Tibial nerve (tissue), 4 donors: Measurements from ENCODE around the gene MZT2A. TPM values are rescaled to one million over a fixed set of nuclear protein-coding genes. Genes with fewer than 3 reads are reported as not detected.
"Not testable (repeated sequence)": the region's sequence is repeated elsewhere in the genome, so short reads cannot be mapped to it uniquely, and the experiment has no call there.

Source experiments
- DNase-seq, 2 donors: peaks; one replicate each; pipeline ENCODE4 v3.0.0-alpha.2; 2019; ENCODE audit warnings: low spot score in 2 of 2
- H3K27ac ChIP-seq, 4 donors: fragments of 200-600 bp; sonication (generic) in 3 of 4; one replicate each; pipeline ENCODE4 v1.5.1; 2017 to 2019; ENCODE audit warnings: mild to moderate bottlenecking in 1 of 4
- H3K27me3 ChIP-seq, 2 donors: fragments of 200-600 bp; sonication (generic) in 1 of 2; one replicate each; pipeline versions ENCODE4 v1.5.1 to v1.6.0; 2017 to 2019
- H3K36me3 ChIP-seq, 3 donors: fragments of 200-600 bp; sonication (generic); one replicate each; pipeline ENCODE4 v1.5.1; 2018 to 2019
- H3K4me1 ChIP-seq, 4 donors: fragments of 200-600 bp; sonication (generic) in 3 of 4; one replicate each; pipeline ENCODE4 v1.5.1; 2017 to 2019
- H3K4me3 ChIP-seq, 4 donors: fragments of 200-600 bp; sonication (generic) in 3 of 4; one replicate each; pipeline ENCODE4 v1.5.1; 2017 to 2019; ENCODE audit warnings: mild to moderate bottlenecking in 1 of 4, moderate library complexity in 1 of 4
- H3K9me3 ChIP-seq, 4 donors: fragments of 200-600 bp; sonication (generic) in 3 of 4; one replicate each; pipeline ENCODE4 v1.5.1; 2017 to 2019
- EP300 ChIP-seq, 2 donors: sonication (generic); formaldehyde crosslinking; IDR thresholded peaks; one replicate each; pipeline ENCODE4 v1.6.1; 2017; ENCODE audit warnings: antibody characterized with exemption in 2 of 2, mild to moderate bottlenecking in 1 of 2
- POLR2A ChIP-seq, 2 donors: fragments of 450-650 bp; IDR thresholded peaks; one replicate each; pipeline ENCODE4 v1.6.1; 2017; ENCODE audit warnings: antibody characterized with exemption in 2 of 2, mild to moderate bottlenecking in 2 of 2, moderate library complexity in 2 of 2
- WGBS, 2 donors: methylation state at CpG; one replicate each; pipeline ENCODE4 v1.1.5; 2018; 5-methylcytosine and 5-hydroxymethylcytosine counted together
- total RNA-seq, 4 donors: library from RNA; depleted of rRNA; stranded (reverse); fragments of >200 nt; gene quantifications; one replicate each; pipeline ENCODE4 v1.1.0, GENCODE V29; 2016
- TF ChIP-seq, protein P1 (sequence below), 5 experiments: fragments of 200-600 bp in 3 of 5; fragments of 450-650 bp in 2 of 5; sonication (generic) in 3 of 5; IDR thresholded peaks; one replicate each; pipeline ENCODE4 v1.5.1; 2016 to 2019; ENCODE audit warnings: antibody characterized with exemption in 5 of 5, mild to moderate bottlenecking in 3 of 5, moderate library complexity in 2 of 5

MZT2A gene
- total RNA-seq, 4 donors from 2014 or later: 73.5 to 143 (median 114) TPM

GRCh38 chr2:131475831-131476230, 16.4 kb downstream of the MZT2A start, which contains the start of gene TUBA3D:
TSS of gene TUBA3D (plus strand) at chr2:131476119. CDS start at chr2:131476200, 81 bp downstream.
- H3K9me3 ChIP-seq: no peaks in the 10 kb centered on the region
- H3K4me3 ChIP-seq: no peak within 1 kb of the TSS
- H3K36me3 ChIP-seq: peaks cover 0 to 22% (median 0%) of the 10 kb centered on the region in 3 donors
- H3K27me3 ChIP-seq: no peaks in the 10 kb centered on the region
- WGBS, 2 donors: 94 to 96% methylated on average over 19 to 27 of the region's 27 CpGs
- H3K4me1 ChIP-seq: no peaks in the 10 kb centered on the region
- no peak within 1 kb of the TSS for H3K27ac ChIP-seq
- DNase-seq: no peak
- TF ChIP-seq POLR2A (IDR thresholded peaks at IDR 0.05) (no peak), EP300 (IDR thresholded peaks at IDR 0.05) (no peak)
- TF ChIP-seq, protein P1, sequence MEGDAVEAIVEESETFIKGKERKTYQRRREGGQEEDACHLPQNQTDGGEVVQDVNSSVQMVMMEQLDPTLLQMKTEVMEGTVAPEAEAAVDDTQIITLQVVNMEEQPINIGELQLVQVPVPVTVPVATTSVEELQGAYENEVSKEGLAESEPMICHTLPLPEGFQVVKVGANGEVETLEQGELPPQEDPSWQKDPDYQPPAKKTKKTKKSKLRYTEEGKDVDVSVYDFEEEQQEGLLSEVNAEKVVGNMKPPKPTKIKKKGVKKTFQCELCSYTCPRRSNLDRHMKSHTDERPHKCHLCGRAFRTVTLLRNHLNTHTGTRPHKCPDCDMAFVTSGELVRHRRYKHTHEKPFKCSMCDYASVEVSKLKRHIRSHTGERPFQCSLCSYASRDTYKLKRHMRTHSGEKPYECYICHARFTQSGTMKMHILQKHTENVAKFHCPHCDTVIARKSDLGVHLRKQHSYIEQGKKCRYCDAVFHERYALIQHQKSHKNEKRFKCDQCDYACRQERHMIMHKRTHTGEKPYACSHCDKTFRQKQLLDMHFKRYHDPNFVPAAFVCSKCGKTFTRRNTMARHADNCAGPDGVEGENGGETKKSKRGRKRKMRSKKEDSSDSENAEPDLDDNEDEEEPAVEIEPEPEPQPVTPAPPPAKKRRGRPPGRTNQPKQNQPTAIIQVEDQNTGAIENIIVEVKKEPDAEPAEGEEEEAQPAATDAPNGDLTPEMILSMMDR (IDR thresholded peaks at IDR 0.05): no peak

- H3K36me3 ChIP-seq: peaks cover 0 to 16% (median 0%) of the 10 kb centered on the region in 3 donors
- H3K27ac ChIP-seq, H3K27me3 ChIP-seq, H3K4me3 ChIP-seq, H3K9me3 ChIP-seq, H3K4me1 ChIP-seq, DNase-seq: not testable (repeated sequence)
- 83 to 94% methylated on average over 2 of the region's 2 CpGs for WGBS, 2 donors
Observed at GRCh38 chr2:131473266-131473665, 18.9 kb downstream of the MZT2A start.

DNA sequence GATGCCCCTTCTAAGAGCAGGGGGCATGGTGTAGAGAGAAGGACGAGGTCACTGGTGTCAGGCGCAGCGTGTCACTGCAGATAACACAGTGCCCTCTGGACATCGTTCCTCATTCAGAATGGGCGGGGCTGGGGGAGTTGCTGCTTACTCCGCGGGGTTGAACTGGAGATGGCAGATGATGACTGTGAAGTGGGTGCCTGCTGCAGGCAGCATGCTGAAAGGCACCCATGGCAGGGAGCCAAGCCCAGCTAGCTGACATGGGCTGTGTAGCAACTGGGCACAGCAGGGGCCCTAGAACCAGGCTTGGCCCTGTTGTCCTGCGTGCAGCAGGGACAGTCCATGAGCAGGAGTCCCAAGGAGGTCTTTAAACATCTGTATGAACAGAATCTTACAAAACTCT, 20.6 kb downstream of the MZT2A start:
- not testable (repeated sequence) for H3K4me1 ChIP-seq, H3K4me3 ChIP-seq, H3K9me3 ChIP-seq, DNase-seq, H3K27ac ChIP-seq, H3K27me3 ChIP-seq
- WGBS, 2 donors: 64 to 93% methylated on average over 4 to 5 of the region's 8 CpGs
- peaks cover 0 to 16% (median 0%) of the 10 kb centered on the region in 3 donors for H3K36me3 ChIP-seq

GRCh38 chr2:131470944-131471343, 21.3 kb downstream of the MZT2A start:
- not testable (repeated sequence) for H3K27me3 ChIP-seq, H3K4me3 ChIP-seq, H3K9me3 ChIP-seq, DNase-seq, H3K4me1 ChIP-seq, H3K27ac ChIP-seq
- WGBS, 2 donors: 90 to 100% methylated on average over 1 to 3 of the region's 3 CpGs
- peaks cover 0 to 11% (median 0%) of the 10 kb centered on the region in 3 donors for H3K36me3 ChIP-seq

GRCh38 chr2:131467722-131468121, 24.5 kb downstream of the MZT2A start:
- not testable (repeated sequence) for DNase-seq, H3K4me3 ChIP-seq, H3K27ac ChIP-seq, H3K36me3 ChIP-seq, H3K27me3 ChIP-seq, H3K9me3 ChIP-seq, H3K4me1 ChIP-seq
- 85 to 86% methylated on average over 10 of the region's 10 CpGs for whole genome bisulfite sequencing, 2 donors

GRCh38 chr2:131454914-131455313, 37.3 kb downstream of the MZT2A start:
- not testable (repeated sequence) for H3K4me1 ChIP-seq, H3K9me3 ChIP-seq, H3K36me3 ChIP-seq, DNase-seq, H3K4me3 ChIP-seq, H3K27ac ChIP-seq
- 82 to 86% methylated on average over 2 of the region's 2 CpGs for WGBS, 2 donors
- peaks cover 0 to 18% of the 10 kb centered on the region in 2 donors for H3K27me3 ChIP-seq

- H3K36me3 ChIP-seq, H3K27me3 ChIP-seq, DNase-seq, H3K4me3 ChIP-seq, H3K9me3 ChIP-seq, H3K27ac ChIP-seq, H3K4me1 ChIP-seq: not testable (repeated sequence)
- 55 to 76% methylated on average over 10 of the region's 10 CpGs for WGBS, 2 donors
Observed at GRCh38 chr2:131451265-131451949, 40.8 kb downstream of the MZT2A start.

DNA sequence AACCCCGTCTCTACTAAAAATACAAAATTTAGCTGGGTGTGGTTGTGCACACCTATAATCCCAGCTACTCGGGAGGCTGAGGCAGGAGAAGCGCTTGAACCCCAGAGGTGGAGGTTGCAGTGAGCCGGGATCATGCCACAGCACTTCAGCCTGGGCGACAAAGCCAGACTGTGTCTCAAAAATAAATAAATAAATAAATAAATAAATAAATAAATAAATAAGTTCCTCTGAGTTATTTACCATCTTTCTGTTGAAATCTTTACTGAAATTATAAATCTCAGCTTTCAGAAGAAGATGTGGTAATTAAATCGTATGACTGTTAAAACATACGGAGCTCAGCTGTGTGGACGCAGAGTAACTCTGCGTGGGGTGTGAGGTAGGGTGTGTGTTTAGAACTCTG, 44.2 kb downstream of the MZT2A start:
- WGBS, 2 donors: 79 to 85% methylated on average over 9 of the region's 9 CpGs
- H3K4me1 ChIP-seq, H3K36me3 ChIP-seq, H3K9me3 ChIP-seq, H3K27ac ChIP-seq, DNase-seq, H3K4me3 ChIP-seq, H3K27me3 ChIP-seq: not testable (repeated sequence)

- no peak for DNase-seq
- 90 to 92% methylated on average over 19 of the region's 19 CpGs for WGBS, 2 donors
- no peaks in the 10 kb centered on the region for H3K36me3 ChIP-seq
- H3K9me3 ChIP-seq: no peaks in the 10 kb centered on the region
- no peak overlapping the region for H3K27ac ChIP-seq
- H3K4me1 ChIP-seq: no peaks in the 10 kb centered on the region
- no peak overlapping the region for H3K4me3 ChIP-seq
- peaks cover 0 to 8% of the 10 kb centered on the region in 2 donors for H3K27me3 ChIP-seq
- TF ChIP-seq POLR2A (IDR thresholded peaks at IDR 0.05) (no peak), EP300 (IDR thresholded peaks at IDR 0.05) (no peak)
- TF ChIP-seq, protein P1 (IDR thresholded peaks at IDR 0.05): no peak
Observed at GRCh38 chr2:131445896-131446295, 46.3 kb downstream of the MZT2A start.

- not testable (repeated sequence) for H3K4me3 ChIP-seq, H3K9me3 ChIP-seq, H3K36me3 ChIP-seq, H3K4me1 ChIP-seq, DNase-seq, H3K27me3 ChIP-seq, H3K27ac ChIP-seq
- WGBS, 2 donors: 98% methylated on average over 20 of the region's 21 CpGs; no CpG with 5 or more reads in 1 of the 2 donors
Observed at GRCh38 chr2:131445515-131445797, 46.7 kb downstream of the MZT2A start.

DNA sequence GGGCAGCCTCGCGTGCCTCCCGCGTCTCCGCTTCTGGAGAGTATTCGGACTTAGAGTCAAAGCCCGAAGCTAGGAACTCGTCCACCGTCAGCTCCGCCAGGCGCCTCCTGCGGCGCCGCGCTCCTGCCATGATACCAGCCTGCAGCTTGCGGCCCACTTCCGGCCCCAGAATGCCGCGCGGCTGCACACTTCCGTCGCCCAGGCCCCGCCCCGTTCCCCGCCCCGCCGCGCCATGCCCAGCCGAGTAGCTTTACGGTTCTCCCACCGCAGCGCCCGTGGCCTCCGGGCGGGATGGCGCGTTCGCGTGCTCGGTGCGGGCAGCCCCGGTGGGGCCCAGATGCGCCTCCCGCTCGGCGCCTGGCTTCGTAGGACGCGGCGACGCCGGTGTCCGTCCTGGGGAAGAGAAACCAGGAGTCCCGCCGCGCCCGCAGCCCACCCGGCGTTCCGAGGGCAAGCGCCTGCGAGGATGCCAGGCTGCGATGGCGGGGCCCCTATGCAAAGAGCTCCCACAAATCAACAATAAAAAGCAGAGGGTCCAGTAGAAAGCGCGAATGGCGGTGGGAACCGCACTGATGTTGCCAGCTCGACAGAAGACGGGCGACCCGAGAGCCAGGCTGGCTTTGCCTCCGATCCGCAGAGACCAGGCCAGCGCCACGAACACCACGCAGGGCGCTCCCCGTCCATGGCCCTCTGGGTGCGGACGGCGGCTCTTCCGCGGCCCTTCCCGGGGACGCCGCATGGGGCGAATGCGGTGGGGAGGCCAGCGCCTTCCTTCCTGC, 47.3 kb downstream of the MZT2A start:
- not testable (repeated sequence) for H3K9me3 ChIP-seq, DNase-seq, H3K4me3 ChIP-seq, H3K36me3 ChIP-seq, H3K27ac ChIP-seq, H3K27me3 ChIP-seq, H3K4me1 ChIP-seq
- WGBS, 2 donors: 93 to 97% methylated on average over 78 to 85 of the region's 90 CpGs
